SK-N-SH treated with all-trans-retinoic acid at 6 μM for 48 hours (cell line): Measurements from ENCODE around the gene RPL19.

ENCODE experiments used
- ATAC-seq: fragments of 200-7000 bp; cut with Tn5 transposase; 3 replicates; pipeline ENCODE4 v1.9.1; 2020; ENCODE audit warnings: mild to moderate bottlenecking, moderate library complexity
- ARNTL ChIP-seq: fragments of 450-650 bp; formaldehyde crosslinking; IDR thresholded peaks from 2 replicates; pipeline ENCODE4 v1.5.0; 2020; ENCODE audit warnings: low read depth, mild to moderate bottlenecking, moderate library complexity, borderline replicate concordance
- BACH2 ChIP-seq: fragments of 250-450 bp; sonication (Bioruptor Pico); IDR thresholded peaks from 2 replicates; pipeline ENCODE4 v1.9.0; 2021; ENCODE audit warnings: mild to moderate bottlenecking, borderline replicate concordance
- CREB5 ChIP-seq: fragments of 250-450 bp; sonication (Bioruptor Pico); IDR thresholded peaks from 2 replicates; pipeline ENCODE4 v1.5.1; 2020; ENCODE audit warnings: low read depth, mild to moderate bottlenecking, moderate library complexity
- CSDC2 ChIP-seq: fragments of 250-450 bp; sonication (Bioruptor Pico); IDR thresholded peaks from 2 replicates; pipeline ENCODE4 v1.5.0; 2020; ENCODE audit warnings: mild to moderate bottlenecking, moderate library complexity
- CSRNP3 ChIP-seq: fragments of 250-450 bp; sonication (Bioruptor Pico); IDR thresholded peaks from 2 replicates; pipeline ENCODE4 v1.5.1; 2021; ENCODE audit warnings: mild to moderate bottlenecking, moderate library complexity
- ESRRG ChIP-seq: fragments of 250-450 bp; sonication (Bioruptor Pico); IDR thresholded peaks from 2 replicates; pipeline ENCODE4 v1.6.1; 2021; ENCODE audit warnings: mild to moderate bottlenecking
- ISL1 ChIP-seq: fragments of 250-450 bp; sonication (Bioruptor Pico); IDR thresholded peaks from 2 replicates; pipeline ENCODE4 v2.1.2; 2022; ENCODE audit warnings: mild to moderate bottlenecking, moderate library complexity
- OSR1 ChIP-seq: fragments of 250-450 bp; sonication (Bioruptor Pico); IDR thresholded peaks from 2 replicates; pipeline ENCODE4 v1.8.0; 2022; ENCODE audit warnings: moderate library complexity, mild to moderate bottlenecking, inconsistent platforms
- PATZ1 ChIP-seq: fragments of 250-450 bp; sonication (Bioruptor Pico); IDR thresholded peaks from 2 replicates; pipeline ENCODE4 v1.8.0; 2020; ENCODE audit warnings: mild to moderate bottlenecking, moderate library complexity, borderline replicate concordance
- PPARA ChIP-seq: fragments of 250-450 bp; sonication (Bioruptor Pico); IDR thresholded peaks from 2 replicates; pipeline ENCODE4 v1.5.0; 2020; ENCODE audit warnings: mild to moderate bottlenecking, borderline replicate concordance
- RARB ChIP-seq: fragments of 250-450 bp; sonication (Bioruptor Pico); IDR thresholded peaks from 2 replicates; pipeline ENCODE4 v1.8.0; 2021; ENCODE audit warnings: mild to moderate bottlenecking, moderate library complexity
- SNAI2 ChIP-seq: fragments of 250-450 bp; sonication (Bioruptor Pico); IDR thresholded peaks from 2 replicates; pipeline ENCODE4 v1.5.0; 2020; ENCODE audit warnings: mild to moderate bottlenecking, moderate library complexity
- TCF4 ChIP-seq: fragments of 250-450 bp; sonication (Bioruptor Pico); IDR thresholded peaks from 2 replicates; pipeline ENCODE4 v1.8.0; 2021; ENCODE audit warnings: mild to moderate bottlenecking, moderate library complexity, borderline replicate concordance
- TOX ChIP-seq: fragments of 250-450 bp; sonication (Bioruptor Pico); IDR thresholded peaks from 2 replicates; pipeline ENCODE4 v1.8.0; 2021; ENCODE audit warnings: mild to moderate bottlenecking, moderate library complexity, borderline replicate concordance
- TSHZ2 ChIP-seq: fragments of 250-450 bp; sonication (Bioruptor Pico); IDR thresholded peaks from 2 replicates; pipeline ENCODE4 v1.5.0; 2020; ENCODE audit warnings: mild to moderate bottlenecking, moderate library complexity
- ZC3H10 ChIP-seq: fragments of 250-450 bp; sonication (Bioruptor Pico); IDR thresholded peaks from 2 replicates; pipeline ENCODE4 v1.5.1; 2021; ENCODE audit warnings: mild to moderate bottlenecking, moderate library complexity
- ZFP3 ChIP-seq: fragments of 250-450 bp; sonication (Bioruptor Pico); IDR thresholded peaks from 2 replicates; pipeline ENCODE4 v1.5.0; 2020; ENCODE audit warnings: mild to moderate bottlenecking, moderate library complexity
- ZFP30 ChIP-seq: fragments of 450-650 bp; formaldehyde crosslinking; IDR thresholded peaks from 2 replicates; pipeline ENCODE4 v1.5.0; 2022; ENCODE audit warnings: mild to moderate bottlenecking, moderate library complexity
- ZNF70 ChIP-seq: fragments of 450-650 bp; formaldehyde crosslinking; IDR thresholded peaks from 2 replicates; pipeline ENCODE4 v1.5.0; 2020; ENCODE audit warnings: mild to moderate bottlenecking, moderate library complexity
- ZNF8 ChIP-seq: fragments of 450-650 bp; formaldehyde crosslinking; IDR thresholded peaks from 2 replicates; pipeline ENCODE4 v1.5.0; 2020; ENCODE audit warnings: mild to moderate bottlenecking, moderate library complexity

The RPL19 gene

GRCh38 chr17:39200957-39201510 lies 951 bp downstream of the RPL19 start:
- ATAC-seq, result no peak
- TF ChIP-seq RARB (CRISPR knock-in tag) (no peak), ZFP3 (no peak), TSHZ2 (no peak), SNAI2 (CRISPR knock-in tag) (no peak), CREB5 (CRISPR knock-in tag) (no peak), TOX (CRISPR knock-in tag) (no peak), ZNF70 (CRISPR knock-in tag) (no peak)

GRCh38 chr17:39204245-39204644 lies 4.2 kb downstream of the RPL19 start:
- no peak for ATAC-seq

More at GRCh38 chr17:39204245-39204644, 4.2 kb downstream of the RPL19 start:
- TF ChIP-seq ZFP3 (no peak), CREB5 (CRISPR knock-in tag) (no peak), TCF4 (CRISPR knock-in tag) (no peak), PATZ1 (CRISPR knock-in tag) (no peak), ARNTL (no peak), ISL1 (CRISPR knock-in tag) (no peak), CSDC2 (no peak), OSR1 (no peak), TSHZ2 (no peak), ESRRG (CRISPR knock-in tag) (no peak), ZNF8 (CRISPR knock-in tag) (no peak), SNAI2 (CRISPR knock-in tag) (no peak), ZC3H10 (CRISPR knock-in tag) (no peak), PPARA (CRISPR knock-in tag) (no peak), RARB (CRISPR knock-in tag) (no peak), BACH2 (CRISPR knock-in tag) (no peak), ZFP30 (CRISPR knock-in tag) (no peak), CSRNP3 (CRISPR knock-in tag) (no peak), TOX (CRISPR knock-in tag) (no peak)
- TF ChIP-seq, all 23 proteins: peak for 0
